Progenitor cell of endocrine pancreas (in vitro differentiated cells): Measurements from ENCODE around the gene DUSP2. TPM values are rescaled to one million over a fixed set of nuclear protein-coding genes. Genes with fewer than 3 reads are reported as not detected.

Experiments used
- DNase-seq: peaks from one replicate; pipeline ENCODE4 v3.0.0; 2021; ENCODE audit warnings: low spot score; ENCODE audit not compliant: unreplicated experiment
- H3K27ac Mint-ChIP-seq: 2 replicates; pipeline ENCODE4 v1.8.0; 2021; ENCODE audit warnings: mild to moderate bottlenecking, moderate library complexity, mixed read lengths
- H3K27me3 Mint-ChIP-seq: 2 replicates; pipeline ENCODE4 v1.8.0; 2021; ENCODE audit warnings: mixed read lengths
- H3K36me3 Mint-ChIP-seq: 2 replicates; pipeline ENCODE4 v1.8.0; 2022; ENCODE audit warnings: mixed read lengths; ENCODE audit not compliant: insufficient read depth
- H3K4me1 Mint-ChIP-seq: 2 replicates; pipeline ENCODE4 v1.8.0; 2021; ENCODE audit warnings: low read depth, mixed read lengths
- H3K4me3 Mint-ChIP-seq: 2 replicates; pipeline ENCODE4 v1.8.0; 2021; ENCODE audit warnings: low read depth, mild to moderate bottlenecking, moderate library complexity, mixed read lengths
- H3K9me3 Mint-ChIP-seq: 2 replicates; pipeline ENCODE4 v1.8.0; 2021; ENCODE audit warnings: low read depth, mixed read lengths
- CTCF ChIP-seq: fragments of 200-600 bp; sonication (generic); IDR thresholded peaks from one replicate; pipeline ENCODE4 v1.5.0; 2021; ENCODE audit warnings: antibody characterized with exemption, mild to moderate bottlenecking; ENCODE audit not compliant: unreplicated experiment
- total RNA-seq: library from RNA; stranded (reverse); gene quantifications from 2 replicates; pipeline ENCODE4 v1.2.1, GENCODE V29; 2021

DUSP2 gene
- total RNA-seq, 1 donor from 2014 or later: 0.93 TPM

- no peak overlapping the region for H3K27ac Mint-ChIP-seq
- peak overlapping the region; percentile 67 for H3K4me3 Mint-ChIP-seq
- peaks cover 68% of the 10 kb centered on the region for H3K27me3 Mint-ChIP-seq
- no peaks in the 10 kb centered on the region for H3K9me3 Mint-ChIP-seq
- peak; percentile 63 for DNase-seq
- peak; percentile 90 for TF ChIP-seq CTCF
- no peaks in the 10 kb centered on the region for H3K36me3 Mint-ChIP-seq
- peaks cover 2% of the 10 kb centered on the region for H3K4me1 Mint-ChIP-seq
These were observed 28.2 kb downstream of the DUSP2 start for GRCh38 chr2:96116879-96117533.

GRCh38 chr2:96116424-96116878, 28.8 kb downstream of the DUSP2 start, which contains the start of gene ADRA2B:
Gene ADRA2B, minus strand, starts transcription at chr2:96116571. Its CDS starts 422 bp downstream, at chr2:96116149.
- Mint-ChIP-seq H3K4me3 (peak within 1 kb of the TSS; percentile 69), H3K27me3 (peaks cover 62% of the 10 kb centered on the region), H3K4me1 (peaks cover 2% of the 10 kb centered on the region), H3K36me3 (no peaks in the 10 kb centered on the region), H3K9me3 (no peaks in the 10 kb centered on the region), H3K27ac (peak within 1 kb of the TSS; percentile 10)
- peak; percentile 65 for DNase-seq
- TF ChIP-seq CTCF: no peak

- Mint-ChIP-seq H3K4me3 (peak overlapping the region; percentile 69), H3K27ac (peak overlapping the region; percentile 10), H3K9me3 (no peaks in the 10 kb centered on the region), H3K27me3 (peaks cover 56% of the 10 kb centered on the region), H3K36me3 (no peaks in the 10 kb centered on the region), H3K4me1 (peaks cover 2% of the 10 kb centered on the region)
- no peak for TF ChIP-seq CTCF
- DNase-seq: no peak
These were observed 29.4 kb downstream of the DUSP2 start for GRCh38 chr2:96115631-96116423.

- Mint-ChIP-seq H3K4me3 (peak overlapping the region; percentile 69), H3K27ac (peak overlapping the region; percentile 10), H3K27me3 (peaks cover 48% of the 10 kb centered on the region), H3K36me3 (no peaks in the 10 kb centered on the region), H3K9me3 (no peaks in the 10 kb centered on the region), H3K4me1 (peaks cover 2% of the 10 kb centered on the region)
- no peak for DNase-seq
- TF ChIP-seq CTCF: no peak
These were observed 30.2 kb downstream of the DUSP2 start for GRCh38 chr2:96114903-96115581.

GRCh38 chr2:96114546-96114902, 30.7 kb downstream of the DUSP2 start:
- Mint-ChIP-seq H3K4me1 (peaks cover 2% of the 10 kb centered on the region), H3K36me3 (no peaks in the 10 kb centered on the region), H3K4me3 (no peak overlapping the region), H3K9me3 (no peaks in the 10 kb centered on the region), H3K27me3 (peaks cover 43% of the 10 kb centered on the region), H3K27ac (no peak overlapping the region)
- no peak for DNase-seq
- no peak for TF ChIP-seq CTCF
